H4 (cell line): Measurements from ENCODE around the gene HAVCR1. TPM values are rescaled to one million over a fixed set of nuclear protein-coding genes. Genes with fewer than 3 reads are reported as not detected.

ENCODE experiments used
- DNase-seq: peaks from one replicate; pipeline ENCODE4 v3.0.0-alpha.2; 2015; ENCODE audit warnings: low spot score
- total RNA-seq: library from RNA; depleted of rRNA; stranded (reverse); fragments of >200 nt; shearing (Covaris generic); gene quantifications from 2 replicates; pipeline ENCODE4 v1.2.3, GENCODE V29; 2014; rRNA removed

Gene HAVCR1
- total RNA-seq, 1 experiment from 2014 or later = 0.04 TPM

- no peak for DNase-seq
Observed at GRCh38 chr5:156991714-156992113, 67.2 kb downstream of the HAVCR1 start.

DNA sequence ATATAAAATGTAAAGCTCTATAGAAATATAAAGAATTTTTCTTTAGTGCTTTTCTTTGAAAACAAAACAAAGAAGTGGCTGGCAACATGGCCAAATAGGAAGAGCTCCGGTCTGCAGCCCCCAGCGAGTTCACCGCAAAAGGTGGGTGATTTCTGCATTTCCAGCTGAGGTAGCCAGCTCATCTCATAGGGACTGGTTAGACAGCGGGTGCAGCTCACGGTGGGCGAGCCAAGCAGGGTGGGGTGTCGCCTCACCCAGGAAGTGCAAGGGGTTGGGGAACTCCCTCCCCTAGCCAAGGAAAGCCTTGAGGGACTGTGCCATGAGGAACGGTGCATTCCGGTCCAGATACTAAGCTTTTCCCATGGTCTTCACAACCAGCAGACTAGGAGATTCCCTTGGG, 74.9 kb downstream of the HAVCR1 start:
- no peak for DNase-seq

- no peak for DNase-seq
Observed at GRCh38 chr5:156981481-156981880, 77.4 kb downstream of the HAVCR1 start.

Other genes with a start within 250 kb of the HAVCR1 start
- gene PPP1R2B, start 208.8 kb downstream of the HAVCR1 start, total RNA-seq = 0.06 TPM in 1 of 2 replicates, not detected in the other
- not detected in 2 replicates for gene TIMD4, start 95.9 kb downstream of the HAVCR1 start, total RNA-seq
- 0.02 TPM in 1 of 2 replicates, not detected in the other for gene HAVCR2, start 49.9 kb upstream of the HAVCR1 start, total RNA-seq
- gene MED7, start 83.7 kb upstream of the HAVCR1 start, total RNA-seq = 10.4 and 20.0 TPM in 2 replicates
- not detected in 2 replicates for gene GARIN3, start 107.1 kb upstream of the HAVCR1 start, total RNA-seq
- gene ITK, start 121.7 kb upstream of the HAVCR1 start, total RNA-seq = 0.02 TPM in 1 of 2 replicates, not detected in the other
- 4.5 and 10.6 TPM in 2 replicates for gene CYFIP2, start 207.0 kb upstream of the HAVCR1 start, total RNA-seq